Fibroblast of skin of back (primary cell): ENCODE measurements around the gene RBFOX1.

Source experiments
- DNase-seq: peaks from one replicate; pipeline ENCODE4 v3.0.0-alpha.2; 2013

RBFOX1 gene

DNA sequence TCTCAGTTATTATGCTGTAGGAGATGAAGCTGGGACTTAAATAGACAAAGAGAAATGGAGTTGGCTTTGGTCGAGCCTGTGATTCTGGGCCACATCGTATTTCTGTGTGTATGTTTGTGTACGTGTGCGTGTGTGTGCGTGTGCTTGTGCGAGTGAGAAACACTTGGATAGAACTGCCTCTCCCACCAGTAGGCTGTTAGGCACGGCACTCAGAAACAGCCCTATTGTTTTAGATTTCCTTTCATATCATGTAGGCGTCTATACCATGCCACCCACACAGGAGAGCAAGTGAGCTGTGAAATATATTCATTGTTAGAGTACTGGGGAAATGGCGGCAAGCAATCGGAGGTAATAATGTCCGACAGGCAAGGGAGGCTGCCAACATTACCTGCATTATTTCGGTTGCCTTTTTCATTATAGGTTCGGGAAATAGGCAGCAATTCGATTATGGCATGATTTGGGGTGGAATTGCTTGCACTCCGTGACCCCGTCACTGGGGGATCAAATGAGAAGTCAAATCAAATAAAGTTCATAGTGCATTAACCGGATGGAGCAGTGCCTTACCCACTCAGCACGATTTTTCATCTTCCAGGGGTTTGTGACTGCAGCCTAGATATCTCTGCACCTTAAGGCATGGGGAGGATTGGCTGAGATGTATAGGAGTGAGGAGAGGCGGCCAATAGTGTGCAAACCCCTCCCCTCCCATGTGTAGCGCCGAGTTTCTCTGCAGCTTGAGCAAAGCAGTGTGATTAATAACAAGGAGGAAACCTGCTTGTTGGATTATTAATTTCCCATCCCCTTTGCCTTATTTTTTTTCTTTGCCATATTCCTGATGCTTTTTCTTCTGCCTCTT, 89.6 kb downstream of the RBFOX1 start:
- no peak for DNase-seq

DNA sequence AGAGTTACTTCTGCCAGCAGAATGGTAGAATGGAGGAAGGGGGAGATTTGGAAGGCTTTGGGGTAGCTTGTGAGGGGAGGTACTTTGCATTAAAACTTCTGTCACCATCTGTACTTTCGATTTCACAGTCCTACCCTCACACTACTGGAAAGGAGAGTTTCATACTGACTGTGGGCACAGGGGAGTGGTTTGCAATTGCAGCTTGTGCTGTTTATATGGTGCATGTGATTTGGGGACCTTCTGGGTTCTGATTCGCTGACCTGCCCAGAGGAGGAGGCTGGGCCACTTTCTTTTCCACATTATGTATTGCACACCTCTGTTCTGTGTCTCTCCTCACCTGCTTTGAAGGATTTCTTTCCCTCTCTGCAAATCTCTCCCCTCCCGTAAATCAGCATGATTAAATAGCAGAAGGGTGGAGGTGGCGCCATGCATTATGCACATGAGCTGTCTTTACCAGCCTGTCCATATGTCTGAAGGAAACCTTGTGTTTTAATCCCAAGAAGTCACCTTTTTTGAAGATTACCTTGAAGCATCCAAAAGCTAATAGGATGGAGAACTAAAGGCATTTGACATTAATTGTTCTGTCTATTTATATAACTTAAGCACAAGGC, 90.9 kb downstream of the RBFOX1 start:
- DNase-seq, result no peak

DNA sequence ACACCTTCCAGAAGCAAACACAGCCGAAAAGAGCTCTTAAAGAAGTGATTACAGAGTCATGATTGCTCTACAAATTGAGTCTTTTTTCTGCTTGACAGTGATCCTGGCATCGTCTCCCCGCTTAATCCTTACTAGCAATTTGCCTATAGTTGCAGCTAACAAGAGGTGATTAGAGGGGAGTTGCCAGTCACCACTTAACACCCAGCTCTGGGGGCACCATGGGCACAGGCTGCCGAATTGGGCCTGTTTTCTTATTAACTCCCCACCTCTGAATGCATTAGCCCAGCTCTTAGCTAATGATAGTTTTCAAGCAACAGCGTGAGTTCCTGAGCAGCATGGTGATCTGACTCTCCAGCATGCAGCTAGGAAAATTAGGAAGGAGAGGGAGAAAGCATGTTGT, 93.5 kb downstream of the RBFOX1 start:
- no peak for DNase-seq

DNA sequence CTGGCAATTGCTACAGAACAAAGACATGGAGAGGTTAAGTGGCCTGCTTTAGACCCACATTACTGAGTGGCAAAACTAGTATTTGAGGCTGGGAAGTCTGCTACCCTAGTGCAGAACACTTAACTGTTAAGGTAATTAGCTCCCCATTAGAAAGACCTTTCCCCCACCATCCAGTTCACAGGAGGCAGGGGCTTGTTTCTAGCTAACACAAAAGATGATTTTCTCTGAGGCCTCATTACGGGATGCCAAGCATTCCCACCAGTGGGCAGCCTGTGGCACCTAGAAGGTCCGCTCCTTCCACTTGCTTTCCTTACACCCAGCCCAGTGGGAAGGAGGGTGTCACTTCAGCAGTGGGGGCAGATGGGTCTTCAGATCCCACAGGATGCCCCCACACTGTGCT, 99.1 kb downstream of the RBFOX1 start:
- no peak for DNase-seq

DNA sequence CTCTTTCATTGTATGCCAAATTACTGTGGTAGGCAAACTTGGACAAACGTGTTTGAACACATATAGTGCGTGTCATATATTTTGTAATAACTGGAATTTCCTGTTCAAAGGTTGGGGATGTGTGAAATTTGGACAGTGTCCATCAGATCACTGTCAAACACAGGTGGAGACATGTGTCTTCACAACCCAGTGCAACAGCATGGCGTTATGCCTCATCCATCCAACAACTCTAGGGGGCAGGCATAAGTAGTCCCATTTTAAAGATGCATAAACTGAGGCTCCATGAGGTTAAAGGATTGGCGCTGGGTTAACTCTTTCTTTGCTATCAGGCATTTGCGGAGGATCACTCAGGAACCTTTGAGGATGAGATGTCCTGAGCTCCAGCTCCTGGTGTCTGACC, 103.7 kb downstream of the RBFOX1 start:
- no peak for DNase-seq

DNA sequence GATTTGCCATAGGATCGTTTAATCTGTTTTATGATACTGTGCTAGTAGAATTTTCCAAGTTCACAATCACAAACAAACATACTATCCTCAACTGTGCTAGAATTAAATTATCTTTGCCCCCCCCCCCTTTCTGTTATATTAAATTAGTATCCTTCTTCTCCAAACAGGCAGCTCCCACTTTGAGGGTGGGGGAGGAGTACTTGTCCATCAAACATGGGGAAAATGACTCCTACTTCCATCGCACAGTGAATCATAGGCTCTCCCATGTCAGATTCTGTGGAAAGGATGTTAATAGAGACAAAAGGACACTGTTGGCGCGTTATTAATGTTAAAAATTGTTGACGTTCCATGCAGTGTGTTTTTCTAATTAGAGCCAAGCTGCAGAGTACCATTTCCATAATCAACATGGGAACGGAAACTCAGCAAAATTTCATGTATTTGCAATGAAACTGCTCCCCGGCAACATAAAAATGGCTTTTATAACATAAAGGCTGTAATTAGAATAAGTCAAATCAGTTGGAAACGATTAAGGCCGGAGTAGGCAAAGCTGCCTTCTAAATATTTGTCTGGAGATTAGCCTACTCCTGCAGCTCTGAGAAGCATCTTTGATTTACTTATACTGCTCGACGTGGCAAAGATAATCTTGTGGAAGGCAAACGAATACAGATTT, 104.6 kb downstream of the RBFOX1 start:
- no peak for DNase-seq

DNA sequence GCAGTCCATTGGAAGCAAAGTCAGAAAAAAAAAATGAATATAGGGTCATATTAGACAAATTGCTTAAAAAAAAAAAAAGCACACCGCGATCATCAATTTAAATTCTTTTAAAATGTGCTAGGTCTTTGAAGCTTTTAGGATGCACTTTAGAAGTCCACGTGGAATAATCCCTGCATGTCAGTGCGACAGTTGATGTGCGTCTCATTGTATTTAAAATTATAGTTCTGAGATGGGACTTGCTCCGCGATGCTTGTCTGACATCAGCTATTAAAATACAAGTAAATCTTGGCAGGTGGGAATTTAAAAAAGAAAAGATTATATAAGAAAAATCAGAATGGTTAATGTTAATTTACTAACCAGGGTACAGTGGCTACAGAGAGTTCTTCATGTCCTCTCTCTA, 105.2 kb downstream of the RBFOX1 start:
- no peak for DNase-seq

DNA sequence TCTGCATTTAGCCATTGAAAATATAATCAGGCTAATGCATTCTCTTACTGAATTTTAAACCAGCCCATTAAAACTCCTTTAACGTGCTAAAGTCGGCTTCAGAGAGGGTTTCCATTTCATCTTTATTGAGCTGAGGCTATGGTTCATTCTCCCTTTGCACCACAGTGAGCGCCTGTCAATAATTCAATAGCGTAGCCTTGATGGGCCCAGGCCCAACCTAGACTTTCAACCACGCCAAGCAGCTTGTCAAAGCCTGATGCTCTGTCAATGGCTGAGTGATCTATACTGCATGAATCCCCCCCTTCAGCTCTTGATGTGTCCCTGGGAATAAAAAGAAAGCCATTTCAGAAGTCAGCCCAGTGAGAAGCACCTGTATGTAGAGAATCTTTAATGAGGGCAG, 106.0 kb downstream of the RBFOX1 start:
- DNase-seq, result no peak

DNA sequence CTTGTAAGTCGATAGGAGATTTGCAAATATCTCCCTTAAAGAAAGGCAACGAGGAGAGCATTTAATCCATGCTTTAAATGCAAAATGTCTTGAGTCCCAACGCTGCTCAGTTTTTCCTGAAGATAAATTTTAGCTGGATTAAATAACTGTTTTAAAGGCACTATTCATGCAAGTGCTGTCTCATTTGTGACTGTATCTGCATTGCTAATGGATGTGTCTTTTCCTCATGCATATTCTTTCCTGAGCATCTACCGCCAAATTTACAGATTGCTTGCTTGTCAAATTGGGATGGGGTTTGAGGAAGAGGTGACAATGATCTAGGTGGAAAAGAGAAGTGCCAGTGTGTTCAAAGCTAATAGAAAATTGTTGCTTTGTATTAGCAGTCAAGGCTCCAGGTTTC, 106.9 kb downstream of the RBFOX1 start:
- no peak for DNase-seq

DNA sequence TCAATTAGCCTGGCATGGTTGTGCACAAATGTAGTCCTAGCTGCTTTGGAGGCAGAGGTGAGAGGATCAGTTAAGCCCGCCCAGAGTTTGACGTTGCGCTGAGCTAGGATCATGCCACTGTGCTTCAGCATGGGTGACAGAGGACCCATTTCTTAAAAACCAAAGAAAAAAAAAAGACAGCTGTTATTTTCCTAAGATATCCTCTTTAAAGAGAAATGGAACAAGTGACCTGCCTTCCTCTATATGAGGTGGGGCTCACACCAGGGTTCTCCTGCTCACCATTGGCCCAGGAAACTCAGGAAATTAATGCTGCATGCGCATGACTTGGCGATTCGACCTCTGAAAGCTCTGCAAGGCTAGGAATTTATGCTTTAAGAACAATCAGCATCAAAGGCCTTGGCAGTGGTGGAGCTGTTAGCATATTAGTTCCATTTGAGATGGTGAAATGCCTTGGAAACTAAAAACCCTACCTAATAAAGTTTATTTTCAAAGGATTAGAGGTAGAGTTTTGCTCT, 108.3 kb downstream of the RBFOX1 start:
- no peak for DNase-seq

DNA sequence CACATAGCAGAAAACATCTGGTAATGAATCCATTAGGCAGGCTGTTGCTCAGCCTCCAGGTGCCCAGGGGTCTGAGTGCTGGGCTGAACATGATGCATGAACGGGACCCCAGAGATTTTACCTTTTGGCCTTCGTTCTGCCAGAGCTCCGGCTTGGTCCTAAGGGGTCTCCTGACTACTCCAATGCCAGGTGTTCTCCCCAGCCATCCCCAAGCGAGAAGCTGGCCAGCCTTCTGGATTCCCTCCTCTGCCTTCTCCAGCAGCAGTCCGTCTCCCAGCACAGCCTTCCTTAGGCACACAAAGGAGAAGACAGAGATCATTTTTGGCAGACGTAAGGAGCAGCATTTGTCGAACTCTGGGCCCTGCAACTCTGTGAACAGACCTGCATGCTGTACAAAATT, 109.4 kb downstream of the RBFOX1 start:
- DNase-seq, result no peak

DNA sequence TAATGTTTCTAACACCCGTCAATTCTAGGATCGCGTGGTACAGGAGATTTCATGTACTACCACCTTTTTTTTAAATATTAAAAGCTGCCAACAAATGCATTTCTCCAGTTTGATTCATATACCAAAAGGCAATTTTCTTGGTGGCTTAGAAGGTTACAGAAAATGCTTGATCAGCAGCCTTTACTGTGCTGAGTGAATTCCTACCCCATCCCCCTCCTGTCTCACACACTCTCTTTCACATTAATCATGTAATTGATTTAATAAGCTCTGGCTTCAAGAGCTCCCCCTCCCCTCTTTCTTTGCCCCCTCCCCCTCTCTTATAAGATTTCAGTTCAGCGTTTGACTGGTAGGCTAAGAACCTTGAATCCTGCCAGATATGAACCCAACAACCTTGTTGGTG, 110.5 kb downstream of the RBFOX1 start:
- no peak for DNase-seq

DNA sequence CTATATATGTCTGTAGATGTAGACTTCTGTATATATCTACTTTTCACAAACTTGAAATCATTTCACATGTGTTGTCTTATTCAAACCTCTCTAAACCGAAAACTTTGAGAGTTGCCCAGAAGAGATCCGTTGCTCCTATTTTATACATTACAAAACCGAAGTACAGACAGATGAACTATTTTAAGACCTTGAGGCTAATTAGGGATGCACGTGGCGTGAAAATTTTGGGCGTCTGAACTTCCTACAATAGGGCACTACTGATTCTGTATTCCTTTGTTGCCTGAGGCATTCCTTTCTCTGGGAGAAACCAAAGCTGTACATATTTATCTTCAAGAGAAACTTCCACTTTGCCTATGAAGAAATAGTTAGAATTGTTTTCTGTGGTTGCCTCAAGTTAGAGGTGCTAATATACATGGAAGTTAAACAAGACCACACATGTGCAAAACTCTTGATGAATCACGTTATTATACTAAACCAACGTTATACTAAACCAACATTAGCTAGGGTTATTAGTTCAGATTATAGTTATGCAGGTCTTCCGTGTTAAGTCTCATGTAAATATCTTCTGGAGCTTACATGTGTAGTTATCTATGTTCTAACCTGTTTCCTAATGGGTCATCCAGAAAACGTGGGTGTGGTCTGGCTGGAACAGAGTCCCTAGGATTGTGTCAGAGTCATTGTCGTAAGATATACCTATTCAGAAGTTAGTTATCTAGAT, 111.2 kb downstream of the RBFOX1 start:
- no peak for DNase-seq

DNA sequence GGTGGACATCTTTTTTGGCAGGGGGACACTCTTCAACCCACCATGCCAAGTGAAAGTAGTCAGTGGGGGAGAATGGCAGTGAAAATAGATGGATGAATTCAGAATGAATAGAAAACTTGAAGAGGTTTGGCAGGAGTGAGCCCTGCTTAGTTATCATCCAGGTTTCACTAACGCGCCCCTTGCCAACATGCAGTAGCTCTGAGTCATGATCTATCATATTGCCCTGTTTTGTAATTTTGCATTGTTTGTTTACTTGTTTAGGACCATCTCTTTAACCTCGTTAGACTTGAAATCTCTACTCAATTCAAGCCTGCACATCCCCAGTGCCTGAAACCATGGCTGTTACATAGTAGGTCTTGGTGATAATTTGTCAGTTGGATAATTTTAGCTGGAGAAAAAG, 116.7 kb downstream of the RBFOX1 start:
- no peak for DNase-seq

DNA sequence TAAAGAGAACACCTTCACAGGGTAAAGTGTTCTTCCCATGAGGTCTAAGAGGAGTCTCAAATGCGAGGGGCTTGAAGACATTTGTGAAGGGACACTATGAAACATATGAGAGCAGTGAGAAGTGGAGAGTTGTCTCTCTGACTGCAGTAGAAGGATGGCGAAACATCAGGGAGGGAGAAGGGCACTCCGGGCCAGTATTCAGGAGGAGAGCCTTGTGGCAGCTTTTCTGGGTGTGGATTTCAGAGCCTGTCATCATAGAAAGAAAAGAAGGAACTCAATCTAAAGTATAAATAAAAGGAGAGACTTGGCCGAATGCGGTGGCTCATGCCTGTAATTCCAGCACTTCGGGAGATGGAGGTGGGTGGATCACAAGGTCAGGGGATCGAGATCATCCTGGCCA, 117.2 kb downstream of the RBFOX1 start:
- no peak for DNase-seq

DNA sequence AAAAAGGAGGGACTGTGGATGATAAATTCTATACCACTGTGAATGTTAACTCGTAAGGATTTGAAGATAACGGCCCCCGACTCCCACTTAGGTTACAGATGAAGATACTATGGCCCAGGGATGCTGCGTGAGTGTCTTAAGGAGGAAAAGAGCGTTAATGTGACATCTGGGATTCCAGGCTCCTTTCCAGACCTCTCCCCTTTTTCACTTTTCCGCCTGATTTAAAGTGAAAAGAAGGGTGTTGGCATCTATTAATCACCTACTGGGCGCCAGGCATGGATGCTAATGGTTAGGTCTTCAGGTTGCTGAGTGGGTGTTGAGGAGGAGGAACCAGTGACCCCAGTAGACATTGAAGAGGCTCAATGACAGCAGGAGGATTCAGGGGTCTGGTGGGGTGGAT, 117.8 kb downstream of the RBFOX1 start:
- DNase-seq, result no peak

DNA sequence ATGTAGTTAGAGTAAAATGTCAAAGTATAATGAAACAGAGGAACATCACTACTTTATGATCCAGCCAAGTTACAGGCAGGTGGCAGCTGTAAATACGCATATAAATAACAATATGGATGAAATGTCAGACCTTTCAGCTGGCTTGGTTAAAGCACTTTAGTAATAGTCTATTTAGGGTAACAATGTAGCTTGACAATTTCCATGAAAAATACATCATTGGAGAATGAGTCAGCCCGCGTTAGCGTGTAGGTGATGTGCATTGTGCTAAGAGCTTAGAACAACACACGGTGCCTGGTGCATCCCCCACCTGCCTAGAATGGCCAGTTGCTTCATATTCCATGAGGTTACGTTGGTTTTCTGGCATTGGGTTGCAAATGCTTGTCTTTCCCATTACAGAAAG, 119.4 kb downstream of the RBFOX1 start:
- no peak for DNase-seq

DNA sequence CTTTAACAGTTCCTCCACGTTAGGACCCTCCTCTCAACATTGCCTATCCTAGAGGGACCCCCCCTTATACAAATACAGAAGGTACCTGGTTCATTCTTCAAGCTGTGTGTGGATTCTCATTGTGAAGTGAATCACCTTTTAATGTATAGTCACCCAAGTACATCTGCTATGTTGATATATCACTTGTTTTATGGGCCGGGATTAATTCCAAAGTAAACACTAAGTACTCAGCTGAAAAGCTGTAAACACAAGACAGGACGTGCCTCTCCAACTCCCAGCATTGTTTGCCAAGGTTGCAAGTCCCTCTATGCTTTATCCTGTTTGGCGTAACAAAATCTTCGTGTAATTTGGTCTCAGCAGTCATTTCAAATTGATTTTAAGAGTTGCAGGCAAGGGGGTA, 123.6 kb downstream of the RBFOX1 start:
- no peak for DNase-seq

DNA sequence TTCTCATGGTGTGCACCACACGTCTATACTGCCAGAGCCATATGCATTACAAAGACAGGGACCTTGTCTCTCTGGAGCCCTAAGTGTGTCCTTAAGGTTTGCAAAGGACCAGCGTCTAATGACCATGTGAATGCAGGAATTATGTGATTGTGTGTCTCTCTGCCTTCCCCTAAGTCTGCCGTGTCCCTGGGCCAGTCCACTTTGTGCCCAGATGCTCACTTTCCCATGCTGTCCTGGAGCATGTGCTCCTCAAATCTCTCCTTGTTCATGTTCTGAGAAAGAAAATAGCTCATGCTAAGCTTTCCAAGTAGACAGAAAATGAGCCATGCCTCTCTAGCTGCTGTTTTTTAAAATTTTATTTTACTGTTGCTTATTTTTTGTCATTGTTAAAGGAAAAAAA, 125.5 kb downstream of the RBFOX1 start:
- no peak for DNase-seq

DNA sequence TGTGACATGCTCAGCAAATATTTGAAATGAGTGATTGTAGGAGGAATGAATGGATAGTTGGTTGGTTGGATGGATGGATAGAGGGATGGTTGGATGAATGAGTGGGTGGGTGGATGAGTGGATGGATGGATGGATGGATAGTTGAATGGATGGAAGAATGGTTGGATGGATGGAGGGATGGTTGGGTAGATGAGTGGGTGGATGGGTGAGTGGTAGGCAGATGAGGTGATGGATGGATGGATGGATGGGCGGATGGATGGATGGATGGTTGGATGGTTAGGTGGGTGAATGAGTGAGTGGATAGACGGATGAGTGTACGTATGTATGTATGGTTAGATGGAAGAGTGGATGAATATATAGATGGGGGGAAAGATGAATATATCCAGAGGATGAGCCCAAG, 137.7 kb downstream of the RBFOX1 start:
- DNase-seq, result no peak

DNA sequence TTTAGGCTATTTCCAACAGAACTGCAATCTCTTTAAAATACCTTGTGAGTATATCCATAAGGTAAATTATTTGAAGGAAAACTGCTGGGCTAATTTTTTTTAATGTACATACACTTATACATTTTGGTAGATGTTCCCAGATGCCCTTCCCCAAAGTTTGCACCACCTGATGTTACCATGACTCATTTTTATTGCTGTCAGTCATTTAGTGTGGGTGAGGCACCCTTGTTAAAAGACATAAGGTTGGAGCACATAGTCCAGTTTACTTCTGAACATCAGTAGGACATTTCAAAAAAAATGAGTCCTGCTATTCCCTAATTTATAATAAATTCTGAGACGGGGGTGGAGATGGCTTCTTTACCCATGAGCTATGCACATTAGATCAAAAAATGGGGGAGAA, 138.6 kb downstream of the RBFOX1 start:
- no peak for DNase-seq

DNA sequence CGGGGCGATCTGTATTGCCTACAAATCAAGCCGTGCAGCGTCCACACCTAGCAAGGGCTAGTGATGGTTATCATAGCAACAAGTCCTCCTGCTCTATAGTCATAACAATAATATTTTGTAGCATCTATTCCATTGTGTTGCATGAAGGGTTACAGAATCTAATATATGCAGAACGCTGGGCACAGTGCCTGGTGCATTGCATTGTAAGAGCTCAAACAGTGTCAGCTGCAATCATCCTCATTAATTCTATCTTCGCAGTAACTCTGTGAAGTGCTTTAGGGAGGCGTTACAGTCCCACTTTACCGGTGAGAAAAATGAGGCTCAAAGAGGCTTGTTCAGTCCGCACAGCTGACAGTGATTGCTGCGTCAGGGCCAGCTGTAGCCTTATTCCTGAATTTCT, 149.4 kb downstream of the RBFOX1 start:
- no peak for DNase-seq
